GM12891 (cell line): ENCODE results near the gene RBM33.

Experiments used
- PAX5 ChIP-seq: IDR thresholded peaks from 2 replicates; pipeline ENCODE4 v1.6.1; 2011; ENCODE audit warnings: low read length, moderate library complexity, mild to moderate bottlenecking; ENCODE audit not compliant: insufficient read depth, severe bottlenecking
- POLR2A ChIP-seq: IDR thresholded peaks from 2 replicates; pipeline ENCODE4 v1.6.1; 2011; ENCODE audit warnings: low read depth, low read length, control low read depth
- POLR2AphosphoS5 ChIP-seq: IDR thresholded peaks from 2 replicates; pipeline ENCODE4 v1.6.1; 2011; ENCODE audit warnings: low read depth, low read length, control low read depth
- POU2F2 ChIP-seq: IDR thresholded peaks from 2 replicates; pipeline ENCODE4 v1.6.1; 2011; ENCODE audit warnings: low read depth, mild to moderate bottlenecking, control low read depth, low read length, moderate library complexity
- SPI1 ChIP-seq: IDR thresholded peaks from 2 replicates; pipeline ENCODE4 v1.6.1; 2011; ENCODE audit warnings: low read depth, low read length, control low read depth
- TAF1 ChIP-seq: IDR thresholded peaks from 2 replicates; pipeline ENCODE4 v1.6.1; 2011; ENCODE audit warnings: low read depth, low read length, control low read depth

GRCh38 chr7:155750255-155751125, 106.0 kb downstream of the RBM33 start:
- no peak for TF ChIP-seq POLR2AphosphoS5
- TF ChIP-seq PAX5: no peak
- no peak for TF ChIP-seq POLR2A
- no peak for TF ChIP-seq POU2F2
- TF ChIP-seq SPI1: no peak
- no peak for TF ChIP-seq TAF1
